ENCODE results near the gene LENG8. TPM values are rescaled to one million over a fixed set of nuclear protein-coding genes. Genes with fewer than 3 reads are reported as not detected.
A peak's percentile ranks its signal among the peaks of the same experiment; 100 is the strongest.

LENG8 gene
- total and polyA plus RNA-seq, 12 donors: 17.4 to 725 (median 90.8) TPM

DNA sequence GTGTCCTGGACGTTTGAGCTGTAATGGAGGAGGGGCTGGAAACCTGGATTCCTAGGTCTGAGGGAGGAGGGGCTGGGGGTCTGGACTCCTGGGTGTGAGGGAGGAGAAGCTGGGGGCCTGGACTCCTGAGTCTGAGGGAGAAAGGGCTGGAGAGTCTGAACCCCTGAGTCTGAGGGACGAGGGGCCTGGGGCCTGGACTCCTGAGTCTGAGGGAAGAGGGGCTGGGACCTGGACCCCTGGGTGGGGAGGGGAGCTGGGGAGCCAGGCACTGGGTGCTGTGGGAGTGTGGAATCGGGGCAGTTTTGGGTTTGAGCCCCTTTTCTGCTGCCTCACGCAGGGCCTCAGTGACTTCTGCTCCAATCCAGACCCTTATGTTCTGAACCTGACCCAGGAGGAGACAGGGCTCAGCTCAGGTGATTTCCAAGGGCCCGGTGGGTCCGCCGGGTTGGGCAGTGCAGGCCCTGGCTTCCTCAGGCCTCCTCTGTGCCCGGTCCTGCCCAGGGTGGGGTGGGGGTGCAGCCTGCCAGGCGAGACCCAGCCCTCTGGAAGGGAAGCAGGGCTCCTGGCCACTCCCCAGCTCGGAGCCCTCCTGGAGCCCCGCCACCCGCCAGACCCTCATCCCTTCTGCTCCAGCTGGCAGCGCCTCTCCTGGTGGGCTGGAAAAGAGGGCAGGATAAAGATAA is 19.3 kb upstream of the LENG8 start:
- no peak for DNase-seq
- intact Hi-C loops (cut with DNase I): no loop called here

DNA sequence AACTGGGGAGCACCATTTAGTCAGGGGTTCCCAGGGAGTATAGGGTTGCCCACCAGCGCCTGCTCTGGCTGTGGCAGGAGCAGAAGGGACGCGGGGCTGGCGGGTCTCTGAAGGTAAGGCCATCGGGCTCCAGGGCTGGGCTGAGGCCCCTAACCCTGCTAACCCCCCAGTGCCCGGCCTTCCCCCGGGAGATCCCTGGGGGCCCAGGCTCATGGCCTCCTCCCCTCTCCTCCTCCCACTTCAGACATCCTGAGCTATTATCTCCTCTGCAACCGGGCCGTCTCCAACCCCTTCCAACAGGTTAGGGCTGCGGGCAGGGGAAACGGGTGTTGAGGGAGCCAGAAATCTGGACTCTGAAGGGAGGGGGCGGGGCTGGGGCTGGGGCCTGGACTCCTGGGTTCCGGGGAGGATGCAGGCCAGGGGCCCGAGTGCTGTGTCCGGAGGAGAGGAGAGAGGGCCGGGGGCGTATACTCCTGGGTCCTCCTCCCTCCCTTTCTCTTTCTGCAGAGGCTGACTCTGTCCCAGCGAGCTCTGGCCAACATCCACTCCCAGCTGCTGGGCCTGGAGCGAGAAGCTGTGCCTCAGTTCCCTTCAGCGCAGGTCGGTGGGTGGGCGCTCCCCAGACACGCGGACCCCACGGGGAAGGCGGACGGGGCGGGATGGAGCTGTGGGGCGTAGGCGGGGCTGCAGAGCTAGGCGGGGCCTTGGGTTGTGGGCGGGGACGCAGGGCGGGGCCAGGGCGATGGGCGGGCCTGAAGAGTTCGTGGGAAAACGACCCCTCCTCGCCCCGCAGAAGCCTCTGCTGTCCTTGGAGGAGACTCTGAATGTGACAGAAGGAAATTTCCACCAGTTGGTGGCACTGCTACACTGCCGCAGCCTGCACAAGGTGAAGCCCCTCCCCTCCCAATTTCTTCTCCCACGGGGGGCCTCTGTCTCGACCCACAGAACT is 18.4 kb upstream of the LENG8 start:
- DNase-seq: peak in 3 of 7 donors; percentile 31 to 45 (median 39)
- no peak overlapping the region for H3K27ac ChIP-seq
- intact Hi-C loops (cut with DNase I): no loop called here
- H3K36me3 ChIP-seq (replicated peaks in 1 of 2): no peaks in the 10 kb centered on the region
- H3K4me3 ChIP-seq: peak overlapping the region in 1 of 4 donors; percentile 39
- no peak for TF ChIP-seq POLR2A (IDR thresholded peaks at IDR 0.05)
- TF ChIP-seq, protein P1, sequence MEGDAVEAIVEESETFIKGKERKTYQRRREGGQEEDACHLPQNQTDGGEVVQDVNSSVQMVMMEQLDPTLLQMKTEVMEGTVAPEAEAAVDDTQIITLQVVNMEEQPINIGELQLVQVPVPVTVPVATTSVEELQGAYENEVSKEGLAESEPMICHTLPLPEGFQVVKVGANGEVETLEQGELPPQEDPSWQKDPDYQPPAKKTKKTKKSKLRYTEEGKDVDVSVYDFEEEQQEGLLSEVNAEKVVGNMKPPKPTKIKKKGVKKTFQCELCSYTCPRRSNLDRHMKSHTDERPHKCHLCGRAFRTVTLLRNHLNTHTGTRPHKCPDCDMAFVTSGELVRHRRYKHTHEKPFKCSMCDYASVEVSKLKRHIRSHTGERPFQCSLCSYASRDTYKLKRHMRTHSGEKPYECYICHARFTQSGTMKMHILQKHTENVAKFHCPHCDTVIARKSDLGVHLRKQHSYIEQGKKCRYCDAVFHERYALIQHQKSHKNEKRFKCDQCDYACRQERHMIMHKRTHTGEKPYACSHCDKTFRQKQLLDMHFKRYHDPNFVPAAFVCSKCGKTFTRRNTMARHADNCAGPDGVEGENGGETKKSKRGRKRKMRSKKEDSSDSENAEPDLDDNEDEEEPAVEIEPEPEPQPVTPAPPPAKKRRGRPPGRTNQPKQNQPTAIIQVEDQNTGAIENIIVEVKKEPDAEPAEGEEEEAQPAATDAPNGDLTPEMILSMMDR (IDR thresholded peaks at IDR 0.05): peak in 1 of 6 experiments; percentile 12
- H3K9me3 ChIP-seq (replicated peaks in 1 of 3): no peaks in the 10 kb centered on the region
- WGBS, 4 donors: 0 to 16% (median 5%) methylated on average over 10 to 43 of the region's 43 CpGs
- peaks cover 18% of the 10 kb centered on the region for H3K27me3 ChIP-seq
- H3K4me1 ChIP-seq (replicated peaks in 1 of 2): peaks cover 3 to 17% of the 10 kb centered on the region in 2 donors

More for the DNA sequence above, 19.3 kb upstream of the LENG8 start:
- peaks cover 3 to 11% of the 10 kb centered on the region in 2 donors for H3K4me1 ChIP-seq (replicated peaks in 1 of 2)
- H3K27ac ChIP-seq: no peak overlapping the region
- 44 to 53% (median 50%) methylated on average over 4 to 13 of the region's 13 CpGs for WGBS, 4 donors
- peaks cover 18% of the 10 kb centered on the region for H3K27me3 ChIP-seq
- H3K36me3 ChIP-seq (replicated peaks in 1 of 2): no peaks in the 10 kb centered on the region
- TF ChIP-seq POLR2A (IDR thresholded peaks at IDR 0.05): no peak
- TF ChIP-seq, protein P1 (IDR thresholded peaks at IDR 0.05): no peak
- H3K9me3 ChIP-seq (replicated peaks in 1 of 3): no peaks in the 10 kb centered on the region
- no peak overlapping the region for H3K4me3 ChIP-seq

DNA sequence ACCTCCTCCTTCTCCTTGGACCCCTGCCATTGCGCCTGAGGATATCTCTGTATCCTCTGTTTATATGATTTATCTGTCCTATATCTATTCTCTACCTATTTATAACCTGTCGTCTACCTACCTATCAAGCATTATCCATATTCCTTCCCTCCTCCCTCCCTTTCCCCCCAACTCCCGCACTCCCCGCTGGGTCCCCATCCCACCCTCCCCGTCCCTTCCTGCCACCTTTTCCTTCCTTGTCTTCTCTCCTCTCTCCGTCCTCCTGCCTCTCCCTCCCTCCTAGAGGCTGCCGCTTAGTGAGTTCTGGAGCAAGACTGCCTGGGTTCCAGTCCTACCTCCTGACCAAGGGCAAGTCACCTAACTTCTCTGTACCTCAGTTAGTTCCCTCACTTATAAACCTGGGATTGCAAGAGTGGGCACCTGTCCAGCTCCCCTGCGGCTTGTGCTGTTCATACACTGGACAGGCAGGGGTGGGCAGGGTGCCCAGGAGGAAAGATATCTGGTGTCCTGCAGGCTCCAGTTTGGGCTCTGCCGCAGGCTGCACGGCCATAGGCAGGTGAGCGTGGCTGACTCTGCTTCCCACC is 17.7 kb upstream of the LENG8 start:
- H3K4me3 ChIP-seq: no peak overlapping the region
- intact Hi-C loops (cut with DNase I): no loop called here
- no peaks in the 10 kb centered on the region for H3K9me3 ChIP-seq (replicated peaks in 1 of 3)
- DNase-seq: peak in 5 of 7 donors; percentile 49 to 70 (median 64)
- H3K27ac ChIP-seq: no peak overlapping the region
- no peak for TF ChIP-seq POLR2A (IDR thresholded peaks at IDR 0.05)
- TF ChIP-seq, protein P1 (IDR thresholded peaks at IDR 0.05): no peak
- H3K27me3 ChIP-seq: peaks cover 11% of the 10 kb centered on the region
- H3K4me1 ChIP-seq (replicated peaks in 1 of 2): peaks cover 9 to 24% of the 10 kb centered on the region in 2 donors
- WGBS, 4 donors: 15 to 22% (median 20%) methylated on average over 11 of the region's 11 CpGs
- H3K36me3 ChIP-seq (replicated peaks in 1 of 2): no peaks in the 10 kb centered on the region

Measured in adrenal gland (tissue), 12 donors.